GM21825 (cell line): ENCODE measurements around the gene SERINC5.
"Not testable (repeated sequence)": the region's sequence is repeated elsewhere in the genome, so short reads cannot be mapped to it uniquely, and the experiment has no call there.

Source experiments
- ATAC-seq: cut with Tn5 transposase; IDR thresholded peaks from one replicate; pipeline ENCODE4 v1.9.1; 2021; ENCODE audit warnings: mild to moderate bottlenecking, moderate library complexity; ENCODE audit not compliant: unreplicated experiment

SERINC5 gene

GRCh38 chr5:80143491-80143890 lies 112.4 kb downstream of the SERINC5 start:
- no peak for ATAC-seq

GRCh38 chr5:80142996-80143395 lies 112.9 kb downstream of the SERINC5 start:
- no peak for ATAC-seq

DNA sequence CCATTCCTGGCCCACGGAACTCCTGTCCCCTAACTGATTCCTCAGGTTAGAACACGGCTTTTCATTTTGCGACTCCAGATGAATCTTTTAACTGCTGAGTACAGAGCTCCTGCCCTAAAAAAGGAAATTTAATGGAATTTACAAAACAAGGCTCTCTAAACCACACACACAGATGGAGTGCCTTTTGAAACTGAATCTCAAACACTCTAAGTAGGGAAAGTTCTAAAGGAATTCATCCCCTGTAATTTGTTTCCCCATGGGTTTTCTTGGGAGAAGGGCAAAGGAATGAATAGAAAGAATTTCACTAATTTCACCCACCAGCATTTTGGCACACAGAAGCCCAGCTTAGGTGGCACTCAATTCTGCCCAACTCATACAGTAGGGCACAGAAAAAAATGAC lies 114.2 kb downstream of the SERINC5 start:
- no peak for ATAC-seq

GRCh38 chr5:80141147-80141671 lies 114.6 kb downstream of the SERINC5 start:
- no peak for ATAC-seq

DNA sequence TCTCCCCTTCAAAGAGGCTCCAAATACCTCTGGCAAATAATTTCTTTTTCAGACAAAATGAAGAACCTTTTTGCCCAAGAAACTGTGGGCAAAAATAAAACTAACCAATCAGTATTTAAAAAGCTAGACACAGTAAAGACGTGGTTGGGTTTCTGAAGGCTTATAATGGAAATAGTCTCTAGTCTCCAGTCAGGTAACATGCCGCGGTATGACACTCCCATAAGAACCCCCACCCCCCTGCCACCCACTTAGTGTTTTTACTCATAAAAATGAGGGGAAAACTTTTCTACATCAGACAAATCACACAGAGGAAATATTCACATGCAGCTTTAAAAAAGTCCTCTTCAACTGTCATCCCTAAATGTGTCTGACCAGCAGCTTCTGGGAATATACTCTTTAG lies 115.4 kb downstream of the SERINC5 start:
- ATAC-seq: no peak

DNA sequence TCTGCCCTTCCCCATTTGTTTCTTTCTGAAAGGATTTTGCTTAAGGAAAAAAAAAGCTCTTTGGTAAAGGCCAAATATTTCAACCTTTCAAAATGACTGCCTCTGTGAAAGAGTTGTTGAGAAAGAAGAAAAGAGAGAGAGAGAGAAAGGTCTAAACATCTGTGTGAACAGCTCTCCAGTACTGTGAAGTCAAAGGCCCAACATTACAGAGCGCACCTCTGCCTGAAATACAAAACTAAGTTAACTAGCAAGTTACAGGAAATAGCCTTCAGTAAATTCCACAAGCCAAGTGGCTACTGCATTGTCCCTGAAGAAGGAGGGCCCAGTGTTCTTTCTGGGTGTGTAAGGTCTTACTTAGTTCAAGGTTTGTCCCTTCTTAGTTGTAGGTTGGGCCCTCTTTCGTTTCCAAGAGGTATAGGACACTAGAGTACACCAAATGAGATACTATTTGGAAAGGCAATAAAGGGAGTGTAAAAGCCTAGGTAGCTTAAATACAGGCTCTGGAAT lies 116.3 kb downstream of the SERINC5 start:
- ATAC-seq: no peak

DNA sequence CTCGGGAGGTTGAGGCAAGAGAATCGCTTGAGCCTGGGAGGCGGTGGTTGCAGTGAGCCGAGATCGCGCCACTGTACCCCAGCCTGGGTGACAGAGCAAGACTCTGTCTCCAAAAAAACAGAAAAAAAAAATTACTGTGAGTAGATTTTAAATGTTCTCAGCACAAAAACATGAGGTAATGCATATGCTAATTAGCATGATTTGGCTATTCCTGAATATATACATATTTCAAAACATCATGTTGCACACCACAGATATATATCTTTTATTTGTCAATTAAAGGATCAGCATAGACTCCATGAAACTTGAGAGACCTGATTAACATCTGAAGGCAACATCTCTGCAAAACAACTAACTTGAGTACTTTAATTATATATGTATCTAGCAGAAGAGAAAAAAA lies 117.4 kb downstream of the SERINC5 start:
- ATAC-seq: no peak

GRCh38 chr5:80136798-80137197 lies 119.0 kb downstream of the SERINC5 start:
- not testable (repeated sequence) for ATAC-seq

DNA sequence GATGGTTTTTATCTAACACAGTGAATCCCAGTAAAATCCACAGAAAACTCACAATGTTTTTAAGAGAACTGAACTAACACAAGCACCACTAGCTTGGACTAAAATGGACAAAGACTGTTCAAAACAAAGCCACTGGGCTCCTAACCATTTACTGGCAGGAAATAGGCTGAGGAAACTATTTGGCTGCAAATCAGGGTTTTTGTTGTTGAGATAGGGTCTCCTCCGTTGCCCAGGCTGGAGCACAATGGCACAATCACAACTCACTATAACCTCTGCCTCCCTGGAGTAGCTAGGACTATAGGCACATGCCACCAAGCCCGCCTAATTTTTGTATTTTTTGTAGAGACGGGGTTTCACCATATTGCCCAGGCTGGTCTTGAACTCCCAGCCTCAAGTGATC lies 121.0 kb downstream of the SERINC5 start:
- no peak for ATAC-seq

GRCh38 chr5:80129146-80129545 lies 126.7 kb downstream of the SERINC5 start:
- no peak for ATAC-seq

- ATAC-seq: no peak
These were observed 127.7 kb downstream of the SERINC5 start for GRCh38 chr5:80128141-80128540.

GRCh38 chr5:80127116-80127552 lies 128.7 kb downstream of the SERINC5 start:
- ATAC-seq: no peak

DNA sequence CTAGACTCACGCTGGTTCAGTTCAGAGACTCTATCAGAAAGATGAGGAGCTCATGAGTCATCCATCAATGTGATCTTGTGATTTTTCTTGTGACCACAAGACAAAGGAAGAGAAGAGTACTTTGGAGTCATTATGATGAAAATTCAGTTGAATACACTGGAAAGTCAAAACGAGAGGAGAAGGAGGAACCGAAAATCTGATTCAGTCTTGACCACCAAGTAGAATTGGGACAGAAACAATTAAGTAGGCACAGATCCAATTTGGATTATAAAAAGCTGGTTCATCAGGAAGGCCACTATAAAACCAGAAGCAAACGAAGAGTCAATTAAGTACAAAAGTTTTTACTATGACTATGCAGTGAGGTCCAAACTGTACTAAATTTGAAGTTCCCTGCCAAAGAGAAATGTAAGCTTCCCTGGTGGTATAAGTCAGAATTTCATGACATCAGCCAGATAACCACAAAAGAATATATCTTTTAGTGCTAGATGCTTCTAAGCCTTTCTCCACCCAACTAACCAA lies 129.8 kb downstream of the SERINC5 start:
- peak; percentile 61 for ATAC-seq

DNA sequence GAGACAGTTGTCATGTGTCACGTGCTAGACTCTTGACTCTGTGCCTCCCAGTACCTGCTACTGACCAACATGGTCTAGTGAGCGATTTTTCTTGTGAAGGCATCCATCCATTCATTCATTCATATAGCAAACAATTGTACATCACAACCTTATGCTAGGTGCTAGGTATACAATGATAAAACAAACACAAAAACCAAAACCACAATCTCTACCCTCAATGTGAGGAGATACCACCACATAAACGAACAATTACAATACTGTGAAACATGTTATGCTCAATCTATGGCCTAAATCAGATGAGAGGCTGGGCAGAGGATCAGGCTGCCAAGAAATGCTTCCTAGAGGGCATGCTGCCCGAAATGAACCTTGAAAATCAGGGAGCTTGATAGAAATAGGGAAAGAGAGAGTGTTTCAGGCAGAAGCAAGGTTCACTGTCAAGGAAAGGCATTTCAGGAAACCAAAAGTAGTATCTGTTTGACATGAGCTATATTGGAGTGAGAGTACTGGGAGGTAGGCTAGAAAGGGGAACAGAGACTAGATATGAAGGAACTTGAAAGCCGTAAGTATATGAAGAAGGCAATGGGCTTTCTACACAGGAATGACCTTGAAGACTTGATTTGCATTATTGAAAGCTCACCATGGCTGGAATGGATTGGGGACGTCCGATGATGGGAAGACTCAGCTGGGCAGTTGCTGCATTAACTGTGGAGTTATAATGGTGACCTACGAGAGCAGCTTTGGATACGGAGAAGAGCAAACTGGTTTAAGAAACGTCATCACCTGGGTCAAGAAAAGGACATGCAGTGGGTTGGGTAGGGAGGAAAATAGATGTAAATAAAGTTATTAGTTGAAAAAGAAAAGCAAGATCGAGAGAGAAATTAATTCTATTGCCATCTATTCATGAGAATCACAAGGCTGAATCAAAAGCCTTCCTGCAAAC lies 130.6 kb downstream of the SERINC5 start:
- peak; percentile 79 for ATAC-seq

DNA sequence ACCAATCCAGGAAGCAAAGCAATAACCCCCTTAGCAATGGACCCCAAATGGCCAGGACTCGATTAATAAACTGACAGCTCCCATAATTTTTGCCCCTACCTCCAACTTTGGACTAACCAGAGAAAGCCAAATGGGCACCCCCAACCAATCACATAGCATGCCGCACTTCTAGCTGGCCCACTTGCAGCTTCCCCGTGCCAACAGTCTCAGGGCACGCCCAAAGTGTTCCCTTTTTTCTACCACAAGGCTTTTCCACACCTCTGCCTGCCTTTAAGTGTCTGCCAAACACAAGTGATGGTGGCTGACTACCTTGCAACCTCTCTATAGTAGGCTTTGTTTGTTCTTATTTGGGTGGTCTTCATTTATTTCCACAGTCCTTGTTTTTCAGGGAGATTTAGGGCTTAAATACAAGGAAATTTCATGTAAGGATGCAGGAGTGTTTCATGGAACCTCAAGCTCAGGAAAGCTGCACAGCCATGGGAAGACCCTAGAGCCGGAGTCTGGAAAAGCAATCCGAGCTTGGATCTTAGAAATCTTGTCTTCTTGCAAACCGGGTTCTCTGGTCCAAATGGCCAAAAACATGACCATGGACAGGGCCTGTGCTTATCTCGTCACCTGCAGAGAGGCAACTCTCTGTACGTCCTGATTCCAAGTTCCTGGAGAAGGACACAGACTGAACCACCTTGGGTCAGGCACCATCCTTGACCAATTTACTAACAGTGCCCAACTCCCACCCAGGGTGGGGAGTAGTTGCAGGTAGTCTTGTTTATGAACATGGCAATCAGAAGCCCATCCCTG lies 131.5 kb downstream of the SERINC5 start:
- no peak for ATAC-seq

- ATAC-seq: no peak
These were observed 133.3 kb downstream of the SERINC5 start for GRCh38 chr5:80122579-80122978.

- ATAC-seq: no peak
These were observed 136.5 kb downstream of the SERINC5 start for GRCh38 chr5:80119372-80119771.

DNA sequence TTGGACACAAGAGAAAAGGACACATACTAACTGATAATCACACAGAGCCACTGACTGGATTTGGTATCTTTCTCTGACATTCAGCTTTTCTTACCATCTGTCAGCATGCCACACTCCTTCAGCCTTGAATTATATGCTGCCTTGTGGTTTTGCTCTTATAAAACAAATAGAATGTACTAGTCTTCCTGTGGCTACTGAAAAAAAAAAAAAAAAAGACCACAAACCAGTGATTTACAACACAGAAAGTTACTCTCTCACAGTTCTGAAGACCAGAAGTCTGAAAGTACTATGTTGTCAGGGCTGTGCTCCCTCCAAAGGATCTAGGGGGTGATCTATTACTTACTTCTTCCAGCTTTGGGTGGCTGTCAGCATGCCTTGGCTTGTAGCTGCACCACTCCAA lies 138.4 kb downstream of the SERINC5 start:
- no peak for ATAC-seq

DNA sequence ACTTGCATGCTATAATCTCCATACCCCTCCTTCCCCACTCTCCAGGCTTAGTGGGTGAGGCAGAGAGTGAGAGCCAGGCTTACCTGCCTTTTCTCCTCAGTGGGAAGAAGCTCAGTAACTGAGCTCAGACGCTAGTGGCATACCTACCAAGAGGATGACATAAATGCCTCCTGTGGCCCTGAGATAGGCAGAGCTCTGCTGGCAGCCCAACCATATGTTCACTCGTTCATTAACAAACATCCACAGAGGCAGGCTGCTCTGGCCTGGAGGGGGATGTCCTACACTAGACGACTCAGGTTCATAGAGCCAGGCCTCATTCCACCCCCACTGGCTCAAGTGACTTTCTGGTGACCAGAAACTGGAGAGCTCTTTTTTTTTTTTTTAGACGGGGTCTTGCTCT lies 139.4 kb downstream of the SERINC5 start:
- ATAC-seq: no peak

- ATAC-seq: no peak
These were observed 139.8 kb downstream of the SERINC5 start for GRCh38 chr5:80116000-80116399.

- no peak for ATAC-seq
These were observed 141.0 kb downstream of the SERINC5 start for GRCh38 chr5:80114860-80115259.
